K562 (cell line): Measurements from ENCODE around the gene TGFB1I1. TPM values are rescaled to one million over a fixed set of nuclear protein-coding genes. Genes with fewer than 3 reads are reported as not detected.

Source experiments
- ARID2 ChIP-seq: fragments of 450-650 bp; IDR thresholded peaks from 2 replicates; pipeline ENCODE4 v1.6.1; 2017; ENCODE audit warnings: antibody characterized with exemption, mild to moderate bottlenecking
- CHD4 ChIP-seq: fragments of 200-600 bp; sonication (generic); IDR thresholded peaks from 3 replicates; pipeline ENCODE4 v1.6.1; 2012; ENCODE audit warnings: low read depth, mild to moderate bottlenecking, mixed read lengths, low read length, inconsistent platforms; ENCODE audit not compliant: insufficient read depth, insufficient replicate concordance, poor library complexity, severe bottlenecking
- ETV1 ChIP-seq: fragments of 450-650 bp; conservative IDR thresholded peaks from 2 replicates; pipeline ENCODE4 v1.6.1; 2016; ENCODE audit warnings: missing genetic modification characterization, control low read depth, low read depth, missing compliant biosample characterization
- GABPA ChIP-seq: fragments of 200-800 bp; sonication (Bioruptor generic); conservative IDR thresholded peaks from 2 replicates; pipeline ENCODE4 v1.6.1; 2016; ENCODE audit warnings: low read depth, missing genetic modification characterization, missing compliant biosample characterization
- HNRNPL ChIP-seq: fragments of 200-400 bp; formaldehyde crosslinking; IDR thresholded peaks from 2 replicates; pipeline ENCODE4 v1.6.1; 2017; ENCODE audit warnings: low read depth, mild to moderate bottlenecking, low read length
- HNRNPUL1 ChIP-seq: fragments of 200-400 bp; formaldehyde crosslinking; IDR thresholded peaks from 2 replicates; pipeline ENCODE4 v1.6.1; 2017; ENCODE audit warnings: low read length
- JUND ChIP-seq, 2 experiments: IDR thresholded peaks; 2 replicates in 1 of 2; 3 replicates in 1 of 2; pipeline ENCODE4 v1.6.1; 2011; ENCODE audit warnings: borderline replicate concordance in 2 of 2, low read depth in 2 of 2, low read length in 2 of 2, improper control_type of control experiment in 1 of 2, missing biosample characterization in 1 of 2, missing genetic modification characterization in 1 of 2, missing genetic modification reagents in 1 of 2
- KDM5B ChIP-seq: fragments of 200-600 bp; sonication (generic); IDR thresholded peaks from 2 replicates; pipeline ENCODE4 v1.6.1; 2012; ENCODE audit warnings: low read depth, mild to moderate bottlenecking, moderate library complexity, low read length, control low read depth, inconsistent platforms; ENCODE audit not compliant: insufficient replicate concordance
- NCOA4 ChIP-seq: fragments of 450-650 bp; IDR thresholded peaks from 2 replicates; pipeline ENCODE4 v1.6.1; 2018; ENCODE audit warnings: mild to moderate bottlenecking; ENCODE audit not compliant: partially characterized antibody
- NFIX ChIP-seq: fragments of 250-450 bp; sonication (Bioruptor Pico); IDR thresholded peaks from 2 replicates; pipeline ENCODE4 v1.4.0; 2020; ENCODE audit warnings: low read depth, mild to moderate bottlenecking, moderate library complexity
- NFXL1 ChIP-seq: fragments of 450-650 bp; formaldehyde crosslinking; IDR thresholded peaks from 2 replicates; pipeline ENCODE4 v1.4.0; 2021; ENCODE audit warnings: mild to moderate bottlenecking
- NR3C1 ChIP-seq: sonication (generic); formaldehyde crosslinking; IDR thresholded peaks from 2 replicates; pipeline ENCODE4 v1.8.1; 2022; ENCODE audit warnings: missing genetic modification reagents
- NUFIP1 ChIP-seq: fragments of 450-650 bp; IDR thresholded peaks from 2 replicates; pipeline ENCODE4 v1.6.1; 2018; ENCODE audit not compliant: partially characterized antibody
- PHF20 ChIP-seq: fragments of 450-650 bp; IDR thresholded peaks from 2 replicates; pipeline ENCODE4 v1.6.1; 2018; ENCODE audit not compliant: partially characterized antibody
- POU5F1 ChIP-seq: fragments of 150-350 bp; IDR thresholded peaks from 2 replicates; pipeline ENCODE4 v1.6.1; 2014; ENCODE audit warnings: borderline replicate concordance, low read length, low read depth, mild to moderate bottlenecking; ENCODE audit not compliant: partially characterized antibody
- PURB ChIP-seq: sonication (generic); formaldehyde crosslinking; IDR thresholded peaks from 2 replicates; pipeline ENCODE4 v1.9.0; 2021; ENCODE audit warnings: low read depth, mild to moderate bottlenecking, missing genetic modification reagents
- ZNF140 ChIP-seq: fragments of 250-450 bp; sonication (Bioruptor Pico); IDR thresholded peaks from 2 replicates; pipeline ENCODE4 v1.8.0; 2021; ENCODE audit warnings: moderate library complexity, mild to moderate bottlenecking, inconsistent platforms
- ZNF239 ChIP-seq: fragments of 250-450 bp; sonication (Bioruptor Pico); IDR thresholded peaks from 2 replicates; pipeline ENCODE4 v1.4.0; 2020; ENCODE audit warnings: mild to moderate bottlenecking
- ZNF311 ChIP-seq: fragments of 250-450 bp; sonication (Bioruptor Pico); IDR thresholded peaks from 2 replicates; pipeline ENCODE4 v1.4.0; 2020; ENCODE audit warnings: mild to moderate bottlenecking, moderate library complexity
- ZNF584 ChIP-seq: fragments of 200-800 bp; sonication (Bioruptor generic); IDR thresholded peaks from 2 replicates; pipeline ENCODE4 v1.6.1; 2016; ENCODE audit warnings: low read depth, mild to moderate bottlenecking, missing genetic modification characterization, missing compliant biosample characterization
- polyA plus RNA-seq, 8 experiments: library from polyadenylated mRNA; depleted of rRNA in 4 of 8; stranded (reverse) in 5 of 8; unstranded in 3 of 8; fragments of >200 nt; fragmentation: Nextera tagmentation in 2 of 8; fragmentation: Illumina TruSeq in 1 of 8; extraction: Ambion mirVana in 2 of 8; extraction: Trizol in 1 of 8; gene quantifications; 2 replicates each; pipeline versions ENCODE4 v1.2.1 to v1.2.3, GENCODE V29; 2011 to 2014; ENCODE audit warnings: inconsistent platforms in 1 of 8, missing spikeins in 1 of 8
- total RNA-seq, 7 experiments: library from RNA; depleted of rRNA in 6 of 7; stranded (reverse); fragments of >200 nt in 6 of 7; fragmentation: Illumina TruSeq in 2 of 7; extraction: Trizol in 2 of 7; gene quantifications; 2 replicates each; pipeline versions ENCODE4 v1.2.1 to v1.2.3, GENCODE V29; 2011 to 2021; ENCODE audit warnings: low replicate concordance in 1 of 7
- TF ChIP-seq, protein P1 (sequence below), 2 experiments: fragments of 450-650 bp in 1 of 2; sonication (generic) in 1 of 2; formaldehyde crosslinking in 1 of 2; IDR thresholded peaks; 2 replicates each; pipeline versions ENCODE4 v1.7.1 to v1.9.0; 2016 to 2022; ENCODE audit warnings: inconsistent platforms in 1 of 2, mild to moderate bottlenecking in 1 of 2, missing genetic modification reagents in 1 of 2

The TGFB1I1 gene
- total and polyA plus RNA-seq, 9 of the 15 experiments (the other 6 are each of a cell fraction or from before 2014, with no cell fraction given): 0.04 to 0.91 (median 0.19) TPM

DNA sequence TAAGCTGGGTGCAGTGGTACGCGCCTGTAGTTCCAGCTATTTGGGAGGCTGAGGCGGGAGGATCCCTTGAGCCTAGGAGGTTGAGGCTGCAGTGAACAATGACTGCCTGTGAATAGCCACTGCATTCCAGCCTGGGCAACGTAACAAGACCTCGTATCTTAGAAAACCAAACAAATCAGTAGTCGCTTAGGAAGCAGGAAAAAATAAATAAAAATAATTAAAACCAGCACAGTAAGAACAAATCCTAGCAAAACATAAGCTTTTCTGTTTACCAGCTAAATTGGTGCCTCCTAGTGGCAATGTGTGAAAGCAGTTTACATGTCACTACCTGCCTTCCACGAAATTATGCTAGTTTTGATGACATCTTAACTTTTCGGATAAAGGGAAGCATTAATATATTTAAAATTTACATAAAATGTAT is 11.4 kb upstream of the TGFB1I1 start (continued):
- TF ChIP-seq NUFIP1: no peak
- TF ChIP-seq NFXL1 (CRISPR knock-in tag): no peak
- TF ChIP-seq CHD4: no peak
- TF ChIP-seq NFIX (CRISPR knock-in tag): no peak
- 0 out of 2 replicates have a peak, but pooled peaks have one; percentile 31 for TF ChIP-seq JUND (IDR thresholded peaks at IDR 0.05; ENCODE audit: borderline replicate concordance, low read depth, low read length)
- no peak for TF ChIP-seq JUND (tag; IDR thresholded peaks at IDR 0.05; ENCODE audit: borderline replicate concordance, low read depth, low read length)
- TF ChIP-seq, protein P1, sequence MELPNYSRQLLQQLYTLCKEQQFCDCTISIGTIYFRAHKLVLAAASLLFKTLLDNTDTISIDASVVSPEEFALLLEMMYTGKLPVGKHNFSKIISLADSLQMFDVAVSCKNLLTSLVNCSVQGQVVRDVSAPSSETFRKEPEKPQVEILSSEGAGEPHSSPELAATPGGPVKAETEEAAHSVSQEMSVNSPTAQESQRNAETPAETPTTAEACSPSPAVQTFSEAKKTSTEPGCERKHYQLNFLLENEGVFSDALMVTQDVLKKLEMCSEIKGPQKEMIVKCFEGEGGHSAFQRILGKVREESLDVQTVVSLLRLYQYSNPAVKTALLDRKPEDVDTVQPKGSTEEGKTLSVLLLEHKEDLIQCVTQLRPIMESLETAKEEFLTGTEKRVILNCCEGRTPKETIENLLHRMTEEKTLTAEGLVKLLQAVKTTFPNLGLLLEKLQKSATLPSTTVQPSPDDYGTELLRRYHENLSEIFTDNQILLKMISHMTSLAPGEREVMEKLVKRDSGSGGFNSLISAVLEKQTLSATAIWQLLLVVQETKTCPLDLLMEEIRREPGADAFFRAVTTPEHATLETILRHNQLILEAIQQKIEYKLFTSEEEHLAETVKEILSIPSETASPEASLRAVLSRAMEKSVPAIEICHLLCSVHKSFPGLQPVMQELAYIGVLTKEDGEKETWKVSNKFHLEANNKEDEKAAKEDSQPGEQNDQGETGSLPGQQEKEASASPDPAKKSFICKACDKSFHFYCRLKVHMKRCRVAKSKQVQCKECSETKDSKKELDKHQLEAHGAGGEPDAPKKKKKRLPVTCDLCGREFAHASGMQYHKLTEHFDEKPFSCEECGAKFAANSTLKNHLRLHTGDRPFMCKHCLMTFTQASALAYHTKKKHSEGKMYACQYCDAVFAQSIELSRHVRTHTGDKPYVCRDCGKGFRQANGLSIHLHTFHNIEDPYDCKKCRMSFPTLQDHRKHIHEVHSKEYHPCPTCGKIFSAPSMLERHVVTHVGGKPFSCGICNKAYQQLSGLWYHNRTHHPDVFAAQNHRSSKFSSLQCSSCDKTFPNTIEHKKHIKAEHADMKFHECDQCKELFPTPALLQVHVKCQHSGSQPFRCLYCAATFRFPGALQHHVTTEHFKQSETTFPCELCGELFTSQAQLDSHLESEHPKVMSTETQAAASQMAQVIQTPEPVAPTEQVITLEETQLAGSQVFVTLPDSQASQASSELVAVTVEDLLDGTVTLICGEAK (IDR thresholded peaks at IDR 0.05): no peak
- TF ChIP-seq, protein P1 (CRISPR knock-in tag; IDR thresholded peaks at IDR 0.05): no peak
- no peak for TF ChIP-seq ETV1 (tag)
- TF ChIP-seq ZNF311 (CRISPR knock-in tag): no peak
- no peak for TF ChIP-seq PHF20
- TF ChIP-seq ZNF140: no peak
- TF ChIP-seq HNRNPL: no peak
- TF ChIP-seq PURB (CRISPR knock-in tag): no peak
- no peak for TF ChIP-seq ZNF239 (CRISPR knock-in tag)
- no peak for TF ChIP-seq ZNF584
- no peak for TF ChIP-seq HNRNPUL1
- no peak for TF ChIP-seq POU5F1
- no peak for TF ChIP-seq KDM5B
- no peak for TF ChIP-seq GABPA (tag)
- TF ChIP-seq NCOA4: no peak
- no peak for TF ChIP-seq ARID2
- TF ChIP-seq NR3C1 (CRISPR knock-in tag): no peak
